GM23248 (cell line): ENCODE data around the gene ZNF25.
"Not testable (repeated sequence)": the region's sequence is repeated elsewhere in the genome, so short reads cannot be mapped to it uniquely, and the experiment has no call there.

Source experiments
- EZH2 ChIP-seq: fragments of 200-600 bp; sonication (generic); IDR thresholded peaks from 2 replicates; pipeline ENCODE4 v1.6.1; 2018; ENCODE audit warnings: antibody characterized with exemption, mild to moderate bottlenecking; ENCODE audit not compliant: insufficient read depth, poor library complexity, severe bottlenecking
- EZH2phosphoT487 ChIP-seq: fragments of 200-600 bp; sonication (generic); IDR thresholded peaks from 2 replicates; pipeline ENCODE4 v1.6.1; 2018; ENCODE audit warnings: antibody characterized with exemption, moderate library complexity, mild to moderate bottlenecking, low read depth; ENCODE audit not compliant: insufficient read depth

DNA sequence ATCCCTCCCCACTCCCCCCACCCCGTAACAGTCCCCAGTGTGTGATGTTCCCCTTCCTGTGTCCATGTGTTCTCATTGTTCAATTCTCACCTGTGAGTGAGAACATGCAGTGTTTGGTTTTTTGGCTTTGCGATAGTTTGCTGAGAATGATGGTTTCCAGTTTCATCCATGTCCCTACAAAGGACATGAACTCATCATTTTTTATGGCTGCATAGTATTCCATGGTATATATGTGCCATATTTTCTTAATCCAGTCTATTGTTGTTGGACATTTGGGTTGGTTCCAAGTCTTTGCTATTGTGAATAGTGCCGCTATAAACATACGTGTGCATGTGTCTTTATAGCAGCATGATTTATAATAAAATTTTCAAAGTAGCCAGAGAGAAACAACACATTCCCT is 42.7 kb upstream of the ZNF25 start:
- TF ChIP-seq EZH2, EZH2phosphoT487: not testable (repeated sequence)
